Activated CD4-positive, alpha-beta T cell treated with anti-CD3 and anti-CD28 coated beads for 36 hours (primary cell): ENCODE measurements around the gene MAN1C1. TPM values are rescaled to one million over a fixed set of nuclear protein-coding genes. Genes with fewer than 3 reads are reported as not detected.
A peak's percentile ranks its signal among the peaks of the same experiment; 100 is the strongest.

Source experiments
- ATAC-seq: fragments of 200-7000 bp; cut with Tn5 transposase; one replicate; pipeline ENCODE4 v1.10.0; 2021; ENCODE audit warnings: mild to moderate bottlenecking, moderate library complexity
- CTCF ChIA-PET: fragments of 350-600 bp; sonication (Branson Sonifier 250); formaldehyde crosslinking; loops from one replicate; lab custom pipeline; 2021; ENCODE audit warnings: antibody characterized with exemption; lab: Charles Lee
- POLR2A ChIA-PET: fragments of 350-600 bp; sonication (Branson Sonifier 250); formaldehyde crosslinking; loops from one replicate; lab custom pipeline; 2021; ENCODE audit warnings: antibody characterized with exemption, inconsistent platforms; lab: Charles Lee
- DNase-seq: peaks from one replicate; pipeline ENCODE4 v3.0.0-alpha.2; 2020
- H3K27ac Mint-ChIP-seq: one replicate; pipeline ENCODE4 v1.8.0; 2021; ENCODE audit warnings: mixed read lengths
- H3K27me3 Mint-ChIP-seq: one replicate; pipeline ENCODE4 v1.8.0; 2021; ENCODE audit warnings: mixed read lengths
- H3K36me3 Mint-ChIP-seq: one replicate; pipeline ENCODE4 v1.8.0; 2021; ENCODE audit warnings: low read depth, mixed read lengths
- H3K4me1 Mint-ChIP-seq: one replicate; pipeline ENCODE4 v1.8.0; 2021; ENCODE audit warnings: mixed read lengths
- H3K4me3 Mint-ChIP-seq: one replicate; pipeline ENCODE4 v1.8.0; 2021; ENCODE audit warnings: mild to moderate bottlenecking, moderate library complexity, mixed read lengths
- H3K9me3 Mint-ChIP-seq: one replicate; pipeline ENCODE4 v1.8.0; 2021; ENCODE audit warnings: low read depth, mixed read lengths
- intact Hi-C, 2 experiments: fragments of 100-400 bp; cut with DNase I in 1 of 2; cut with micrococcal nuclease in 1 of 2; formaldehyde crosslinking; loops; one replicate each; pipeline versions ENCODE4 v1.14.2 to v1.15.1; 2022 to 2024; cut with DNase I, micrococcal nuclease
- total RNA-seq, 2 experiments: library from RNA; stranded (reverse); gene quantifications; one replicate each; pipeline ENCODE4 v1.2.3, GENCODE V29; 2021

Gene MAN1C1
- total RNA-seq, 2 experiments from 2014 or later, result 10.0 to 10.1 TPM

GRCh38 chr1:25832336-25833037 lies 215.9 kb downstream of the MAN1C1 start:
- Mint-ChIP-seq H3K27ac (peak overlapping the region; percentile 33), H3K9me3 (no peaks in the 10 kb centered on the region), H3K4me3 (no peak overlapping the region), H3K4me1 (peaks cover 6% of the 10 kb centered on the region), H3K36me3 (peaks cover 48% of the 10 kb centered on the region), H3K27me3 (no peaks in the 10 kb centered on the region)
- POLR2A ChIA-PET, result interaction anchor here (0.7 kb wide), 1 partner anchor 256 kb away, joined by 4 read pairs; no protein-coding TSS in a partner anchor
- peak; percentile 47 for ATAC-seq
- CTCF ChIA-PET, result interaction anchor here (0.7 to 1.2 kb wide), 5 partner anchors 13 to 197 kb away, joined by 3 to 4 read pairs (median 3); partner anchors contain the start of gene PAFAH2
- intact Hi-C loops, result no loop called here
- no peak for DNase-seq

- POLR2A ChIA-PET, result interaction anchor here (0.7 kb wide), 1 partner anchor 463 kb away, joined by 3 read pairs; no protein-coding TSS in a partner anchor
- Mint-ChIP-seq H3K27me3 (no peaks in the 10 kb centered on the region), H3K4me1 (peaks cover 6% of the 10 kb centered on the region), H3K4me3 (no peak overlapping the region), H3K9me3 (no peaks in the 10 kb centered on the region), H3K36me3 (peaks cover 44% of the 10 kb centered on the region), H3K27ac (no peak overlapping the region)
- intact Hi-C loops, result no loop called here
- CTCF ChIA-PET, result interaction anchor here (0.7 kb wide), 1 partner anchor 73 kb away, joined by 3 read pairs; no protein-coding TSS in a partner anchor
- ATAC-seq, result no peak
- no peak for DNase-seq
These were observed 216.6 kb downstream of the MAN1C1 start for GRCh38 chr1:25833158-25833557.

Other genes starting within 250 kb of the MAN1C1 start
- 1 to 10 TPM in 1 of 2 experiments, under 1 TPM in 1; 0.91 to 1.0 TPM for gene RHCE, start 196.0 kb upstream of the MAN1C1 start, total RNA-seq
- 10 to 100 TPM; 15.7 to 18.5 TPM for gene MACO1, start 185.9 kb upstream of the MAN1C1 start, total RNA-seq
- gene LDLRAP1, start 73.2 kb upstream of the MAN1C1 start, total RNA-seq, result 10 to 100 TPM; 13.0 to 14.6 TPM
- 10 to 100 TPM; 31.5 to 33.5 TPM for gene SELENON, start 183.4 kb downstream of the MAN1C1 start, total RNA-seq
- 10 to 100 TPM; 27.7 to 30.8 TPM for gene MTFR1L, start 203.2 kb downstream of the MAN1C1 start, total RNA-seq
- 10 to 100 TPM in 1 of 2 experiments, 1 to 10 TPM in 1; 9.6 to 12.9 TPM for gene AUNIP, start 242.7 kb downstream of the MAN1C1 start, total RNA-seq